ENCODE measurements around the gene FLNB.
"Not testable (repeated sequence)": the region's sequence is repeated elsewhere in the genome, so short reads cannot be mapped to it uniquely, and the experiment has no call there.

- TF ChIP-seq CTCF (conservative IDR thresholded peaks at IDR 0.05 in 1 of 2, IDR thresholded peaks at IDR 0.05 in 1 of 2; ENCODE audit: extremely low read depth in 1 of 2, insufficient read depth in 1 of 2, low read depth in 1 of 2, low read length in 2 of 2); EZH2 (IDR thresholded peaks at IDR 0.05; ENCODE audit: borderline replicate concordance, low read length): not testable (repeated sequence)
Observed at GRCh38 chr3:58051658-58052261, 43.5 kb downstream of the FLNB start.

All from mammary epithelial cell (primary cell).